Stimulated activated naive CD4-positive, alpha-beta T cell (primary cell): Measurements from ENCODE around the gene LYSMD4.

Source experiments
- DNase-seq, 6 experiments: peaks; one replicate each; lab custom pipeline; 2025; lab: John Stamatoyannopoulos, UW

The LYSMD4 gene

DNA sequence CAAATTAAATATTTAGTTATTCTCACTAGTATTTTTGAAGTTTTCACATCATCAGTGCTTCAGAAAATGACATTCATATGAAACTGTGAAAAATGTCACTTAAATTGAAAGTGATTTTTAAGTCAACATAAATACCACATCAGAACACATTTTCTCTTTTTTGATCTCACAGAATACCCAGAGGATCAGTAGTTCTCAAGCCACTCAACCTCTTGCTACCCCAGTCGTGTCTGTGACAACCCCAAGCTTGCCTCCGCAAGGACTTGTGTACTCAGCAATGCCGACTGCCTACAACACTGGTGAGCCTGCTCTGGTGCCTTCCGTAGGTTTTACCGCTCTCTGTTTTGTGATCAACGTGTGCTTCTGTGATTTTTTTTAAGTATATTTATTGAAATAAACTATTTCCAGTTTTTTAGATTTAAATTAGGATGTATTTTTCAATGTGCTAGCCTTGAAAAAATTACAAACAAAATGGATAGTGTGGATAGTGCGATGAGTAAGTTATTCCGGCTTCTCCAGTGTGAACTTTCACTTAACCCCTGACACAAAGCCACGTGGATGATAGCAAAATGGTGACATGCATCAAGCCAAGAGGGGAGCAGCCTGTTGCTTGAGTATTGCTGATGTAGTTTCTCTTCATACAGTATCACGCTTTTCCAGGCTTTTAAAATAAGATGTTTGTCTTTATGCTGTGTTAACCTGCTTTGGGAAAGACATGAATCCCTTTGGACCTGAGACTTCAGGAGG lies 26.5 kb downstream of the LYSMD4 start:
- peak in 4 of 6 experiments; percentile 15 to 59 (median 50) for DNase-seq

DNA sequence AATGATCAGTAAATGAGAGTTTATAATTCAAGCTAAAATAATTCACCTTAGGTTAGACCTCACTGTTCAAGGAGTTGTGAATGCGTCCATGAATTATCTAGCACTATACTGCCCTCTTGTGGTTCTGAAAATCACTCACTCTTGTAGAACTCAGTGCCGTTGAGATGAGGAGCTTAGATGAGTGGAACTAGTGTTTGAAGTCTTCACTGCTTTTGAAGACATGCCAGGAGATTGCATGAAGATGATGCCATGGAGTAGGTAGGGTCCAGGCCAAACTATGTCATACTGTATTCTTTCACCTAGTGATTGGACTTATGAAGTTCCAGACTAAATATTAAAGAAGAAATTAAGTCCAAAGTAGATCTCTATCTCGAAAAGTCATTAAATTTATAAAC lies 28.8 kb downstream of the LYSMD4 start:
- DNase-seq = peak in 5 of 6 experiments; percentile 7 to 83 (median 57)

DNA sequence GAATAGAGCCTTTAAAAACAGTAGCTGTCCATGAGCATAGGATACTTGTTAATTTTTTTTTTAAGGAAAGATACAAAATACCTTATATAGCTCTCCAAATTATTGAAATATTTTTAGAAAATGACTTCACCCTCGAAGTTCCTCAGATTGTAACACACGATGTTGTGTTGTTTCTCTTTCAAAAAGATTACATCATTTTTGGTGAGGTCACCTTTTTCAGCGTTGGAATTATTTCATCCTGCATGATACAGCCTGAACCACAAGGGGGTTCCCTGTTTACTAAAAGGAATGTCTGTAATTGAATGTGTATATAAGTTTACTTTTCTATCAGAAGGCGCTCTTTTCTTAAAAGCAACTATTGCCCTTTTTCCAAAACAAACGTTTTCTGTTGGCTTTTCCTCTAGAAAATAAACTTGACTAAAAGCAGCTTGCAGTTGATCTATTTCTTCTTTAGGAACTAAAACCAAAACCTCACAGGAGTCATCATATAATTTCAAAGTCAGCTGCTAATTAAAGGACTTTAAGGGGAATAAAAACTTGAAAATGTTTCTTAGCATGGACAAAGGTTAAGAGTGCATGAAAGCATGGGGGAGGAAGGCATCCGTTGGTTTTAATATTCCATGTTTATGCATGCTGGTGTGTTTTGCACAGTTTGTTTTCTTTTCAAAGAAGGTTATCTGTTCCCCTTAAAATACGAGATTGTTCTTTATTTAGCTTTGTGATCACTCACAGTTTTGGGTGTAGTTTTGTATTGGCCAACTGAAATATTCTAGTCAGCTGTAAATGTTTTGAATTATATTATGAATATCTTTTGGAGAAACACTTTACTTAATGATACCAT lies 29.4 kb downstream of the LYSMD4 start:
- peak in 2 of 6 experiments; percentile 16 to 20 for DNase-seq

DNA sequence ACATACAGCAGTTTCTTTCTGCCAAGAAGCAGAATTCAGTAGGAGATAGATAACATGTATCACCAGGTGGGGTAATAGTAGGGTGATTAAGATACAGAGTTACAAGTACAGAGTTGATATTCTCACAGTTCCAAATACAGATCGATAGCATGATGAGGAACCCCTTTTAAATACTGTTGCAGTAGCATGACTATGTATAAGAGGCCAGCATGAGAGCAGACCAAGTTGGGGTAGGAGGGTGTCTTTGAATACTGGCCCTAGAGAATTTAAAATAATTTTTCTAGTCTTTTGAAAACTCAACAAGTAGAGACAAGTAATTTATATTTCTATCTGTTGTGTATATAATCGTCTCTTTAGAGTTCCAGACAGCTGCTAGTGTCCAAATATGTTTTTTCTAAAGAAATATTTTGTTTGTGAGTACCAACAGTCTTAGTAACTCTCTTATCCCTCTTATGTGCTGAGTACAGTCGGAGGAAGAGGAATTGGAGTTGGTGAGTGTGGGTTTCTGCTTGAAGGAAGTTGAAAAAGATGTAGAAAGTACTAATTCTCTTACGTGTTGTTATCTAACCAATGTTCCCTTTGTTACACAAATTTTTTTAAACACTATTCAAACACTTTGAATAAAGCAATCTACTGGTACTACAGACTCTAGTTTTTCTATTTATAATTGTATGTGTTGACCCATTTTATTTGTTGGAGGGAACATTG lies 30.2 kb downstream of the LYSMD4 start:
- peak in 1 of 6 experiments; percentile 20 for DNase-seq

DNA sequence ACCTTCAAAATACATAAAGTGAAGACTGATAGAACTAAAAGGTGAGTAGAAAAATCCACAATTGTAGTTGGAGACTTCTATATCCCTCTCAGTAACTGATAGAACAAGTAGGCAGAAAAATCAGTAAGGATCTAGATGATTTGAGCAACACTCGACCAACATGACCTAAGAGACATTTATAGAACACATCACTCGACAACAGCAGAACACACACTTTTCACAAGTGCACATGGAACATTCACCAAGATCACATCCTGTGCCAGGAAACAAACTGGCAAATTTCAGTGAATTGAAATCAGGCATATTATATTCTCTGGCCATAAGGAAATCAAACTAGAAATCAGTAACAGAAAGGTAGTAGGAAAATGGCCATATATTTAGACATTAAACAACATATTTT lies 37.1 kb downstream of the LYSMD4 start:
- no peak for DNase-seq

DNA sequence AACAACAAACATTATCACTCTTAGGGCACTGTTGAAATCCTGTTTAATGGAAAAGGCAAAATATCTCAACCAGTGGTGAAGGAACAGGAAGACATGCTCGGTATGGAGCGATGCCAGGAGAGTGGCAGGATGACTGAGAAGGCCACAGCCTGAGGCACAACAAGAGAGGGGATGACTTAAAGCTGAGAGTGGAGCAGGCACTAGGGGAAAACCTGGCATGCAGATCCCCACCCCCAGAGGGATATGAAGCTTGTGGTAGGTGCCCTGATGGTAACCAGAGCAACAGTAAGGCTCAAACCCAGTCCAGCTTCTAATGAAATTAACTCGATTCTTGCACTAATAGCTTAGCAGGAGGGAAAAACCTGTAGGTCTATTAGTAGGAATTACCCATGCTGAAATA lies 40.4 kb downstream of the LYSMD4 start:
- DNase-seq = no peak

DNA sequence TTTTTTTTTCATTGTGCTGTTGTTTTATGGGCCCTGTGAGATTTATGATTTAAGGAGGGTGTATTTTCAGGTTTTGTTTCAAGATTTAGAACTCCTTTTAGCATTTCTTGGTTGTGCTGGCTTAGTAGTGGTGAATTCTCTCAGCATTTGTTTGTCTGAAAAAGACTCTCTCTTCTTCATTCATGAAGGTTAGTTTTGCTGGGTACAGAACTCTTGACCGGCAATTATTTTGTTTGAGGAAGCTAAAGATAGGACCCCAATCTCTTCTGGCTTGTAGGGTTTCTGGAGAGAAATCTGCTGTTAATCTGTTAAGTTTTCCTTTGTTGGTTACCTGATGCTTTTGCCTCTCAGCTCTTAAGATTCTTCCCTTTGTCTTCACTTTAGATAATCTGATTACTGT lies 46.9 kb downstream of the LYSMD4 start:
- no peak for DNase-seq

DNA sequence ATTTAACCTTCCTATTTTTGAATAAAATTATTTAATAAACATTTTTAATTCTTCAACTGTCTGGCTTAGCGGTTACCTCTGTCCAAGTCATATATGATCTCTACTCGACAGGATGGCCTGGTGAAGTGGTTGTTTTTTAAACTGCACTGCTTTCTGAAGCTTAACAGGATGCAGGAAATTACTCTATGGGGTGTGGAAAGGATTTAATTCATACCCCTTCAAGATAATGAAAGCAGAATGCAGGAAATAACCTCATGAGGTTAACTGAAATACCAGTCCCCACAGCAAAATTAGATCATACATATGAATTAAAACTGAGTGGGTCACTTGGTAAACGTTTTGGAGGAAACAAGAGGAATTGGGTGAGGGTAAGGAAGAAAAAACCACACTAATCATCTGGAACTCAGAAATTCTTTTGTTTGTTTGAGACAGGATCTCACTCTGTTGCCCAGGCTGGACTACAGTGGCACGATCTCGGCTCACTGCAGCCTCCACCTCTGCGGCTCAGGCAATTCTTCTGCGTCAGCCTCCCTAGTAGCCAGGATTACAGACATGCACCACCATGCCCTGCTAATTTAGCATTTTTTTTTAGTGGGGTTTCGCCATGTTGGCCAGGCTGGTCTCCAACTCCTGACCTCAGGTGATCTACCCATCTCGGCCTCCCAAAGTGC lies 50.1 kb downstream of the LYSMD4 start:
- DNase-seq = peak in 3 of 6 experiments; percentile 7 to 24 (median 21)

DNA sequence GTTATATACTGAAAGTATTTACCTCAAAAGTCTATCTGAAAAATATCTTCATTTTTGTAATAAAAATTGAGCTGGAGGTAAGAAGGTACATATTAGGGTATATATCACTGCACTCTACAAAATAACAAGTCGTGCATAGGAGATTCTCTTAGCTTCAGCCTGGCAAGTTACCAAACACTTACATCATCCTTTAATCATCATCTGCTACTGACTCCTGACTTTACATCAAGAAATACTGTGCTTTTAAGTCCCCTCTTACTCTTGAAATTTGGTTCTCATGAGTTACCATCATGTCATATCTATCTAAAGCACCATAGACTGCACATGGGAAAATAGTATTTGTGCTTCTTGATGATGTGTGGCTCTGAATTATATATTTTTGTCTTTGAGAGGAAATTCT lies 50.8 kb downstream of the LYSMD4 start:
- no peak for DNase-seq

DNA sequence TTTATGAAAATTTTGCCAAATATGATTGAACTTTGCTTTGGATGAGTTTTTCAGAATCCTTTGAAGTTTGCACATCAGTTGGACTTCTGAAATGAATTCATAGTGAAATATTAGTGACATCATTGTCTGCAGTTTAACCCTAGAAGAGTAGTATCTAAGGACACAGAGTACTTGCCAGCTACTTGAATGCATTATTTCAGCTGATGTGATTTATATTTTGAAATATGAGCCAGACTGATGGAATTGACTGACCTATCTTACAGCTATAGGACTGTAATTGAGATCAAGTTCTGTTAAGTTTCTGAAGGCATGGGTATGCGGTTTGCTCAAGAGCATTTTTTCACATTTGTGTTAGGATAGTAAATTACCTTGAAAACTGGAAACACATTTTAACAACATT lies 51.2 kb downstream of the LYSMD4 start:
- no peak for DNase-seq

DNA sequence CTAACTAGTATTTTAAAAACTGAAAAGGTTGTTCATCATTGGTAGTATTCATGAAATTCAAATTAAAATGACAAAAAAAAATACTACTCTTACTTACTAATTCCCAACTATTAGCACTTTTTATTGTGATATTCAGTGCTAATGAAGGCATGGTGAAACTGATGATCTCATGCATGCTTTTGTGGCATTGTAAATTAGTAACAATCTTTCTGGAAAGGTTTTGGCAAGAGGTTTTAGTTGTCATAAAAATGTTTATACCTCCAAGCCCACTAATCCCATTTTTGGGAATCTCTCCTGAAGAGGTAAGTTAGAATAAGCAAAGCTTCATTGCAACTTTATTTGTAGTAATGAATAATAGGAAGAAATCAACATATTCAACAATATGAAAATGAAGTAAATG lies 53.0 kb downstream of the LYSMD4 start:
- DNase-seq = no peak

DNA sequence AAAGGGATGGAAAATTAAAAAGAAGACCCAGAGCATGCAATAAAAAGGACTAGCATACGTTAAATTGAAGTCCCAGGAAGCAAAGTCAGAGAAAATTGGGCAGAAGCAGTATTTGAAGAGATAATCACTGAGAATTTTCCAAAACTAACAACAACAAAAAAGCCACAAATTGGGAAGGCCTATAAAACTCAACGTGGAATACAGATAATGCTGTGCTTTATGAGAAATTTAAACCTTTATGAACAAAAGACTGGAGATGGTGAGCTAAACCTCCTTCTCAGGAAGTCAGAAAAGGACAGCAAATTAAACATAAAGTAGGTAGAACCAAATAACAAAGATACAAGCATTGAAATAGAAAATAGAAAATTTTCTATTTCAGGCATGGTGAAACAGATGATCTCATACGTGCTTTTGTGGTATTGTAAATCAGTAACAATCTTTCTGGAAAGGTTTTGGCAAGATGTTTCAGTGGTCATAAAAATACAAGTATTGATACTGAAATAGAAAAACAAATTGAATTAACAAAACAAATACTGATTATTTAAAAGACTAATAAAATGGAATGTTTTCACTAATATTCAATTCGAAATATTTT lies 55.6 kb downstream of the LYSMD4 start:
- DNase-seq = no peak
